ENCODE results near the gene ZNF487. TPM values are rescaled to one million over a fixed set of nuclear protein-coding genes. Genes with fewer than 3 reads are reported as not detected.
"Not testable (repeated sequence)": the region's sequence is repeated elsewhere in the genome, so short reads cannot be mapped to it uniquely, and the experiment has no call there.

Gene ZNF487
- total and polyA plus RNA-seq, 2 donors (not counting 1 experiment from before 2014, with no cell fraction given), result 9.8 to 14.8 TPM

DNA sequence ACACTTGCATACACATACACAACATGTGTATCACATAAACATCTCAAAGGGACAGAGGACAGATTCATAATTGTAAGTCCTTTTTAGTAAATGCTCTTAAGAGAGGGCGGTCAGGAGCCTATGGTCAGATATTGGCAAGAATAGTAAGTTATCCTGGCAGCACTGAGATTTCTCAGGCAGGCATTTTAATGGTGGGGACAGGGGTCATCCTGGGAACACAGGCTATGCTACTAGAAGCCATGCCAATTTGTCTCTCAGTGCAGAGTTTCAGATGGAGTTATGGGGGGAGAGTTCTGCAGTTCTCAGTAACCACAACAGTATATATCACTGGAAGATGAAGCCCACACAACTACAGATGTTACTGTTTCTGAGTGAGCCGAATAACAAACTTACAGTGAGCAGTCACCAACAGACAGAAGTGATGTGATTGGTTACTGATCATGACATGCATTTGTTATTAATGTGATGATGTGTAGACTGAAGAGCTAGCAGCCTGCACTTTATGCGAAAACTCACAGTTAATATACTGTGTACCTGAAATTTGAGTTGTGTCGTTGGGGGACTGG is 16.4 kb downstream of the ZNF487 start:
- Histone ChIP-seq H3K27me3 (replicated peaks in 1 of 4; ENCODE audit: control extremely low read depth in 1 of 4, control insufficient read depth in 3 of 4, insufficient read depth in 4 of 4, low read length in 3 of 4) (no peaks in the 10 kb centered on the region), H3K36me3 (replicated peaks in 1 of 2; ENCODE audit: control extremely low read depth in 1 of 2, control insufficient read depth in 1 of 2, extremely low read depth in 1 of 2, insufficient read depth in 2 of 2, low read length in 1 of 2) (no peaks in the 10 kb centered on the region), H3K4me3 (ENCODE audit: control extremely low read depth in 1 of 5, extremely low read depth in 1 of 5, insufficient read depth in 1 of 5, low read depth in 2 of 5, low read length in 4 of 5) (no peak overlapping the region), H4K20me1 (ENCODE audit: control insufficient read depth, insufficient read depth, low read length, poor library complexity, severe bottlenecking) (no peaks in the 10 kb centered on the region), H3K9me3 (ENCODE audit: control extremely low read depth in 1 of 3, control insufficient read depth in 2 of 3, insufficient read depth in 1 of 3, low read length in 2 of 3) (no peaks in the 10 kb centered on the region), H2AFZ (ENCODE audit: insufficient read depth, low read depth, low read length, poor library complexity, severe bottlenecking) (no peak overlapping the region), H3K4me1 (ENCODE audit: control insufficient read depth in 2 of 2, insufficient read depth in 2 of 2, low read length in 2 of 2) (peaks cover 47 to 71% of the 10 kb centered on the region in 2 donors), H3K27ac (ENCODE audit: low read length in 2 of 2) (peak overlapping the region; percentile 85 to 90), H3K9ac (ENCODE audit: low read length) (no peak overlapping the region), H3K4me2 (replicated peaks; ENCODE audit: low read depth, low read length, poor library complexity, severe bottlenecking) (peak overlapping the region; percentile 80), H3K79me2 (ENCODE audit: control insufficient read depth, insufficient read depth, low read length) (peaks cover 25% of the 10 kb centered on the region)
- CTCF ChIA-PET, result interaction anchor here (0.6 to 2.5 kb wide), 9 partner anchors 11 to 248 kb away, joined by 3 to 9 read pairs (median 3); partner anchors contain the start of genes HNRNPF and ZNF487
- no peak for ATAC-seq (ENCODE audit: low read depth)
- intact Hi-C loops (cut with micrococcal nuclease), result loop anchor here (2.0 to 5.0 kb wide), 2 partner anchors 119 to 195 kb away; partner anchors contain the start of genes ZNF239 and ZNF32
- WGBS (ENCODE audit: insufficient coverage), result 80% methylated on average over 3 of the region's 4 CpGs
- TF ChIP-seq EZH2 (IDR thresholded peaks at IDR 0.05; ENCODE audit: borderline replicate concordance, insufficient read depth, low read depth, low read length, poor library complexity, severe bottlenecking), result no peak
- no peak for TF ChIP-seq CTCF (IDR thresholded peaks at IDR 0.05)
- POLR2A ChIA-PET, result interaction anchor here (1.7 to 2.5 kb wide), 3 partner anchors 17 to 46 kb away, joined by 11 to 28 read pairs (median 15); partner anchors contain the start of genes HNRNPF and ZNF487
- H3K4me1 Mint-ChIP-seq, result peaks cover 48% of the 10 kb centered on the region
- peak overlapping the region; percentile 83 for H3K4me3 Mint-ChIP-seq
- H3K27me3 Mint-ChIP-seq, result no peaks in the 10 kb centered on the region
- H3K27ac Mint-ChIP-seq, result peak overlapping the region; percentile 98
- no peaks in the 10 kb centered on the region for H3K9me3 Mint-ChIP-seq (ENCODE audit: insufficient read depth)
- DNase-seq, result no peak

- WGBS (ENCODE audit: insufficient coverage), result no CpG with 5 or more reads among the region's 9 CpGs
- H3K9ac ChIP-seq (ENCODE audit: low read length), result peak overlapping the region; percentile 73
- POLR2A ChIA-PET, result interaction anchor here (2.5 kb wide), 1 partner anchor 18 kb away, joined by 28 read pairs; the partner anchor contains the start of gene ZNF487
Observed at GRCh38 chr10:43454025-43454424, 17.1 kb downstream of the ZNF487 start.

GRCh38 chr10:43456561-43456960 is 19.6 kb downstream of the ZNF487 start:
- Histone ChIP-seq H3K4me2 (replicated peaks; ENCODE audit: low read depth, low read length, poor library complexity, severe bottlenecking) (peak overlapping the region; percentile 80), H3K4me3 (ENCODE audit: control extremely low read depth in 1 of 5, extremely low read depth in 1 of 5, insufficient read depth in 1 of 5, low read depth in 2 of 5, low read length in 4 of 5) (peak overlapping the region in 1 of 5 experiments; percentile 87), H2AFZ (ENCODE audit: insufficient read depth, low read depth, low read length, poor library complexity, severe bottlenecking) (peak overlapping the region; percentile 83), H3K27ac (ENCODE audit: low read length in 2 of 2) (peak overlapping the region; percentile 90 to 92), H3K9ac (ENCODE audit: low read length) (peak overlapping the region; percentile 73), H3K79me2 (ENCODE audit: control insufficient read depth, insufficient read depth, low read length) (peaks cover 22% of the 10 kb centered on the region), H3K4me1 (ENCODE audit: control insufficient read depth in 2 of 2, insufficient read depth in 2 of 2, low read length in 2 of 2) (peaks cover 42 to 50% of the 10 kb centered on the region in 2 donors)
- intact Hi-C loops (cut with micrococcal nuclease); H3K9me3 Mint-ChIP-seq (ENCODE audit: insufficient read depth); DNase-seq; H3K27me3 ChIP-seq (replicated peaks in 1 of 4; ENCODE audit: control extremely low read depth in 1 of 4, control insufficient read depth in 3 of 4, insufficient read depth in 4 of 4, low read length in 3 of 4); H3K27me3 Mint-ChIP-seq; POLR2A ChIA-PET; H3K9me3 ChIP-seq (ENCODE audit: control extremely low read depth in 1 of 3, control insufficient read depth in 2 of 3, insufficient read depth in 1 of 3, low read length in 2 of 3); ATAC-seq (ENCODE audit: low read depth); H3K36me3 ChIP-seq (replicated peaks in 1 of 2; ENCODE audit: control extremely low read depth in 1 of 2, control insufficient read depth in 1 of 2, extremely low read depth in 1 of 2, insufficient read depth in 2 of 2, low read length in 1 of 2); H4K20me1 ChIP-seq (ENCODE audit: control insufficient read depth, insufficient read depth, low read length, poor library complexity, severe bottlenecking): not testable (repeated sequence)
- Mint-ChIP-seq H3K4me1 (peaks cover 45% of the 10 kb centered on the region), H3K27ac (peak overlapping the region; percentile 57), H3K4me3 (peak overlapping the region; percentile 46)
- CTCF ChIA-PET, result interaction anchor here (0.9 to 1.2 kb wide), 2 partner anchors 46 to 679 kb away, joined by 4 read pairs; no protein-coding TSS in a partner anchor
- 100% methylated on average over 6 of the region's 15 CpGs for WGBS (ENCODE audit: insufficient coverage)

More at GRCh38 chr10:43454025-43454424, 17.1 kb downstream of the ZNF487 start:
- Mint-ChIP-seq H3K27ac (peak overlapping the region; percentile 100), H3K4me3 (peak overlapping the region; percentile 98), H3K4me1 (peaks cover 48% of the 10 kb centered on the region)
- H3K9me3 ChIP-seq (ENCODE audit: control extremely low read depth in 1 of 3, control insufficient read depth in 2 of 3, insufficient read depth in 1 of 3, low read length in 2 of 3); H3K27me3 ChIP-seq (replicated peaks in 1 of 4; ENCODE audit: control extremely low read depth in 1 of 4, control insufficient read depth in 3 of 4, insufficient read depth in 4 of 4, low read length in 3 of 4); H3K9me3 Mint-ChIP-seq (ENCODE audit: insufficient read depth); ATAC-seq (ENCODE audit: low read depth); H3K36me3 ChIP-seq (replicated peaks in 1 of 2; ENCODE audit: control extremely low read depth in 1 of 2, control insufficient read depth in 1 of 2, extremely low read depth in 1 of 2, insufficient read depth in 2 of 2, low read length in 1 of 2); H4K20me1 ChIP-seq (ENCODE audit: control insufficient read depth, insufficient read depth, low read length, poor library complexity, severe bottlenecking); H2AFZ ChIP-seq (ENCODE audit: insufficient read depth, low read depth, low read length, poor library complexity, severe bottlenecking); DNase-seq; H3K27me3 Mint-ChIP-seq: not testable (repeated sequence)
- peak overlapping the region; percentile 90 to 92 for H3K27ac ChIP-seq (ENCODE audit: low read length in 2 of 2)
- peaks cover 26% of the 10 kb centered on the region for H3K79me2 ChIP-seq (ENCODE audit: control insufficient read depth, insufficient read depth, low read length)
- CTCF ChIA-PET, result interaction anchor here (0.6 to 2.5 kb wide), 8 partner anchors 11 to 249 kb away, joined by 3 to 9 read pairs (median 3); partner anchors contain the start of genes HNRNPF and ZNF487
- peak overlapping the region in 1 of 5 experiments; percentile 87 for H3K4me3 ChIP-seq (ENCODE audit: control extremely low read depth in 1 of 5, extremely low read depth in 1 of 5, insufficient read depth in 1 of 5, low read depth in 2 of 5, low read length in 4 of 5)
- H3K4me2 ChIP-seq (replicated peaks; ENCODE audit: low read depth, low read length, poor library complexity, severe bottlenecking), result peak overlapping the region; percentile 80
- intact Hi-C loops (cut with micrococcal nuclease), result loop anchor here (5.0 kb wide), 1 partner anchor 118 kb away; the partner anchor contains the start of gene ZNF239
- peaks cover 47 to 68% of the 10 kb centered on the region in 2 donors for H3K4me1 ChIP-seq (ENCODE audit: control insufficient read depth in 2 of 2, insufficient read depth in 2 of 2, low read length in 2 of 2)

Measured in B cell (primary cell).